Middle frontal gyrus (tissue), 1 donor: ENCODE results near the gene NRG2.
A peak's percentile ranks its signal among the peaks of the same experiment; 100 is the strongest.

Source experiments
- DNase-seq: peaks from one replicate; pipeline ENCODE4 v3.0.0-alpha.2; 2015; ENCODE audit warnings: low spot score; ENCODE audit errors: extremely low spot score

Gene NRG2

GRCh38 chr5:139861889-139862207 is 181.3 kb downstream of the NRG2 start:
- no peak for DNase-seq

DNA sequence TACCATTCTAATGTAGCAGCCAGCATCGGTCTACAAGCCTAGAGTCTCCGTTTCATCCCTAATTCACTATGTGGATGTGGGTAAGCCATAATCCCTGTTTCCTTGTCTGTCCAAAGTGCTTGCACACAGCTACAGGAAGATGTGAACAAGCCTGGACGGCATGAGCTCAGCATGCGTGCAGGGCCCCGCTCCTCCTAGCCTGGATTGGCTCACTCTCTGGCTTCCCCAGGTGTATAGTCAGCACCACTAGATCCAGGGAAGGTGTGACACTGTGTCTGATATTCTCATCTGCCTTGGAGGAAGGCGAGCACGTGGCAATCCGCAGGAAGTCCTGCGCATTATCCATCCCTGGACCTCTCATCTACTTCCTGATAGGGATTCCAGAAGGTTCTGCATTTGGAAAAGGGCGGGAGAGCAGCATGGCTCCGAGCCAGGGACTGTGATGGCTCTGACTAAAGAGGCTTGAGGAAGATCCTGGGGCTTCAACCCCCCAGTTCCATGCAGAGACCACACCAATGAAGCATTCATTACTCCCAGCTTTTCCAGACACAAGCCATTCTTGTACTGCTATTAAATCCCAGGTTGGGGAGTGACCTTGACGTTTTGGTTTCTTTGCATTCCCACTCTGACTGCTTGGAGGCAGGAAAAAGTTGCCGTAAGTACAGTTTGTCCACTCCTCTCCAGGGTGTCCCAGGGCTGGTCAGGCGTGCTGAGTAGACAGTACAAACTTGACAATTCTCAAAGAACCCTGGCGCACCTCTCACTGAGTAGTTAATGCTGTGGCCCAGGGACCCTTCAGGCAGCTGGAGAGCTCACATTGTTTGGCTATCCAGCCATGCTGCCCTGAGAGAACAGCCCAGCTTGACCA is 181.8 kb downstream of the NRG2 start:
- DNase-seq, result no peak

DNA sequence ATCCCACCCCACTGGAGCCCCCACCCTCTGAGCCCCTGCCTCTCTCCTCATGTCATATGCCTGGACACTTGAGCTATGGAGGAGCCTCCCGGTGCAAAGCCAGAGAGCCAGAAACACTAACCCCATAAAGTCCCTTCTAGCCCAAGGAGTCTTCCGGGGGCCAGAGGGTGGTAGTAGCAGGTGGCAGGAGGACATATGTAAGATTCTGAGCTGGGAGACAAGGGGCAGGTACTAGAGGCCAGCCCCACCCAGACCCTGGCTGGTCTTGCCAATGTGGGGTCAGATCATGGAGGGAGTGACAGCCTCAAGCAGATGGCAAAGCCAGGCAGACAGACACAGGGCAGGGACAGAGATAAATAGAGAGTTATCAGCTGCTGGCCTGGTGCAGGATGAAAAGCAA is 184.1 kb downstream of the NRG2 start:
- no peak for DNase-seq

- DNase-seq, result no peak
Observed at GRCh38 chr5:139856714-139857113, 186.4 kb downstream of the NRG2 start.

- no peak for DNase-seq
Observed at GRCh38 chr5:139855946-139856540, 187.1 kb downstream of the NRG2 start.

GRCh38 chr5:139855451-139855850 is 187.6 kb downstream of the NRG2 start:
- DNase-seq, result no peak

DNA sequence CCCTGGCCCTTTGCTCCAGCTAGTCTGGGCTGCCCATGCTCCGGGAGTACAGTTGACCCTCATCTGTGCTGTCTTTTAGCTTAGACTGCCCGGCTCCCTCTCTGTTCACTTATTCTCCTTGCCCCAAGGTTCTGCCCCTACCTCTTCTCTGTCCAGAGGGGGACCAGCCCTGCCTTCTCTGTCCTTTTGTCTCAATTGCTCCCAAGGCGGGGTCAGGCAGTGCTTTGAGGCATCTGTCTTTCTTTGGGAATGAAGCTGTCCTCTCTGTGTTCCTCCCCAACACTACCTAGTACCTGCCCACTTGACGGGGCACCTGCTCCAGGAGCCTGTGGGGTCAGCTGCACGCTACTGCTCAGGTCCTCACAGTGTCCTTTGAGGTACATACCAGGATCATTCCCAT is 188.1 kb downstream of the NRG2 start:
- DNase-seq, result no peak

DNA sequence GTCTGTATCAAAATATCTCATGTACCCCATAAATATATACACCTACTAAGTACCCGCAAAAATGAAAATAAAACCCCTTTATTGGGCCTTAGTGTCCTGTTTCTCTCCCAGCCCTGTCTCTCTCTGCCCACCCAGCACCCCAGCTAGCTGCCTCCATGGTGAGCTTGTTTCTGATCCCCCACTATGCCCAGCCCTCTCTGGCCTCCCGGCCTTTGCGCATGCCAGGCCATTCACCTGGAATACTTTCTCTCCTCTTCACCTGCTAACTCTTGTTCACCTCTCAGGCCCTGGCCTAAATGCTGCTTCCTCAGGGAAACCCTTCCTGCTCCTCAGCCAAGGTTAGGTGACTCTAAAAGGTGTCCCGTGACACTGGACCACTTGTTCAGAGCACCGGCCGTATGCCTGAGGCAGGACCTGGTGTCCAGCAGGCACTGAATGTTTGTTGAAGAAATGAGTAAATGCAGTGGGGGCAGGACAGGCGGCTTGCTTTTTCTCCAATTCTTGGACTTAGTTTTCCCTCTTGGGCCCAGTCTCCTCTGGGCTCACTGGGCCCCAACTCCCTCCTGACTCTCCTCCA is 189.0 kb downstream of the NRG2 start:
- DNase-seq, result no peak

- DNase-seq, result no peak
Observed at GRCh38 chr5:139852696-139853095, 190.4 kb downstream of the NRG2 start.

GRCh38 chr5:139851558-139851957 is 191.5 kb downstream of the NRG2 start:
- no peak for DNase-seq

- no peak for DNase-seq
Observed at GRCh38 chr5:139850423-139851016, 192.6 kb downstream of the NRG2 start.

DNA sequence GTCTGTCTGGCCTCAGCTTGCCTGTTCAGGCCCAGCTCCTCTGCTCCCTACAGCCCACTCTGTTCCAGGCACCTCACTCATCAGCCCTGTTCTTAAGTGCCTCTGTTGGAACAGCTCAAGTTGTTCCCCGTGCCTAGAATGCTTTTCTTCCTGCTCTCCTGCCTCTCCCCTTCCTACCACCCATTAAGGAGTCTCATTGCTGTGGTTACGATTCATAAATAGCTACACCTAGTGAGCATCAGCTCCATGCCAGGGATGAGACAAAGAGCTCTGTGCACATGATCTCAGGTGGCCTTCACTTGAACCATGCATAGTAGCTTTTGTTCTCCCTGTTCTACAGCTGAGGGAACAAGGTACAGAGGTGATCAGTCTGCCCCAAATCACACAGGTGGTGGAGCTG is 193.2 kb downstream of the NRG2 start:
- DNase-seq, result no peak

- DNase-seq, result no peak
Observed at GRCh38 chr5:139849501-139849900, 193.6 kb downstream of the NRG2 start.

DNA sequence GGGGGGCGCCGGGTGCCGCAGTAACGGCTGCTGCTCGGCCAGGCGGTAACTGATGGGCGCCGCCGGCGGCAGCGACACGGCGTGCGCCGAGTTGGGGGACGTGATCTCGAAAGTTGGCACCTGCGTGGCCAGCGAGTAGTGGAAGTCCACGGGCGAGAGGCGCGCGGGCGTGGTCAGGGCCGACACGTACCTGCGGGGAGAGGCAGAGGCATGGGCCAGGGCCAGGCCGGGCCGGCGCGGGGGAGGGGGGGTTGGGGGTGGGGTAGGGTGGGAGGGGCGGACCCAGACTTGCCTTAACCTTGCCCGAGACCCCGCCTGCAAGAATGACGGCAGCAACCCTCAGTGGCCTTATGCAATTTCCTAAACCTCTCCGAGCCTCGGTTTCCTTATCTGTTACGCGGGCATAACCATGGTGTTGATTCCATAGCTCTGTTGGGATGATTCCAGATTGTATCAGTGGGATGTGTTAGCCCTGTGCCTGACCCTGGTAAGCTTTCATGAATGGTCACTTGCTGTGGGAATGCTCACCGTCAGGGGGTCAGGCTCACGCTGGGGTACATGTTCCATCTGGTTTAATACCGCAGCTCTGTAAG is 194.5 kb downstream of the NRG2 start:
- no peak for DNase-seq

DNA sequence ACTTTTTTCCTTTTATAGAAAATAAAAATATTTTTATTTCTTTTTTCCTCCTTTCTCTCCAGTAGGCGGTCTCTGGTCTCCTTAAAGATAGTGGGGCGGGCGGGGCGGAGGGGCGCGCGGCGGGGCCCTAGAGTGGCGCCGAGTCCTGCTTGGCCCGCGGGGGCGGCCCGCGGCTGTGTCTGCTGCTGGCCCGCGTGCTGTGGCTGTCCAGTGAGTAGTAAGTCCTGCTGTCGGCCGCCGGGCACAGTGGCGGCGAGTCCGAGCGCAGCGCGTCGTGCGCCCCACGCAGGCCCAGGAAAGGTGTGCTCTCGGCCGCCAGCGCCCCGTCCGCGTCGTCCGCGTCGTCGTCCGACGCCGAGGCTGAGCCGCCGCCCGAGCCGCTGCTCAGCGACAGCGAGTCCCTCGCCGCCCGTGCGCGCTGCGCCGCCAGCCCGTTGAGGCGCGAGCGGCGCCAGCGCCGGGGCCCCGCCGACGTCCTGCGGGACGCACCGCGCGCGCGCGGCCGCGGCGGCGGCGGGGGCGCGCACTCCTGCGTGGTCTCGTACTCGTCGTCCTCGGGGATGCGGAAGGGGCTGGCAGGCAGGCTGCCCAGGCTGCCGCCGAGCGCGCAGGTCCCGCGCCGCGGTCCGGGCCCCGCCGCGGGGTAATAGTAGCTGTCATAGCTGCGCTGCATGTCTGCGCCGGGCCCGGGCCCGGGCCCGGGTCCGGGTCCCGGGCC is 195.2 kb downstream of the NRG2 start:
- DNase-seq, result peak; percentile 11

DNA sequence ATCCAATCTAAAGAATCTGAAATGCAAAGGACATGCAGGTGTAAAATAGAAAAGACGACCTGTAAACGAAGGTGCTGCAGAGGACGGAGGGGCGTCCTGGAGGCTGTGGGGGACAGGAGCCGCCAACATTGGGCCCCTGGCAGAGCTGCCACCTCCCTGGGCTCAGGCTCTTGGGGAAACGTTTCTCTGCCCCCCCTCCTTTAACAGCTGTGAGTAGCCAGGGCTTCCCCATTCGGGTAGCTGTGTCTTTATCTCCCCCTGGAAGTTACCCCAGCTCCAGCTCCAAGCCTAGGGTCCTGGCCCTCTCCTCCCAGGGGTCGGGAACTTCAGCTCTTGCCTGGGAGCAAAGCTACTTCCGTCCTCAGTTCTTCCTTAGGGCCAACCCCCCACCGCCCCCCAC is 196.0 kb downstream of the NRG2 start:
- DNase-seq, result no peak

- DNase-seq, result peak; percentile 25
Observed at GRCh38 chr5:139845846-139846681, 197.0 kb downstream of the NRG2 start.

GRCh38 chr5:139844472-139845145 is 198.5 kb downstream of the NRG2 start:
- DNase-seq, result peak; percentile 53

GRCh38 chr5:139843991-139844390 is 199.1 kb downstream of the NRG2 start:
- no peak for DNase-seq

- DNase-seq, result no peak
Observed at GRCh38 chr5:139842321-139842720, 200.8 kb downstream of the NRG2 start.
